HG02588 (cell line): Measurements from ENCODE around the gene MRPL10.
A peak's percentile ranks its signal among the peaks of the same experiment; 100 is the strongest.

ENCODE experiments used
- ATAC-seq: cut with Tn5 transposase; IDR thresholded peaks from one replicate; pipeline ENCODE4 v1.9.1; 2021; ENCODE audit warnings: mild to moderate bottlenecking, moderate library complexity; ENCODE audit not compliant: unreplicated experiment

The MRPL10 gene

DNA sequence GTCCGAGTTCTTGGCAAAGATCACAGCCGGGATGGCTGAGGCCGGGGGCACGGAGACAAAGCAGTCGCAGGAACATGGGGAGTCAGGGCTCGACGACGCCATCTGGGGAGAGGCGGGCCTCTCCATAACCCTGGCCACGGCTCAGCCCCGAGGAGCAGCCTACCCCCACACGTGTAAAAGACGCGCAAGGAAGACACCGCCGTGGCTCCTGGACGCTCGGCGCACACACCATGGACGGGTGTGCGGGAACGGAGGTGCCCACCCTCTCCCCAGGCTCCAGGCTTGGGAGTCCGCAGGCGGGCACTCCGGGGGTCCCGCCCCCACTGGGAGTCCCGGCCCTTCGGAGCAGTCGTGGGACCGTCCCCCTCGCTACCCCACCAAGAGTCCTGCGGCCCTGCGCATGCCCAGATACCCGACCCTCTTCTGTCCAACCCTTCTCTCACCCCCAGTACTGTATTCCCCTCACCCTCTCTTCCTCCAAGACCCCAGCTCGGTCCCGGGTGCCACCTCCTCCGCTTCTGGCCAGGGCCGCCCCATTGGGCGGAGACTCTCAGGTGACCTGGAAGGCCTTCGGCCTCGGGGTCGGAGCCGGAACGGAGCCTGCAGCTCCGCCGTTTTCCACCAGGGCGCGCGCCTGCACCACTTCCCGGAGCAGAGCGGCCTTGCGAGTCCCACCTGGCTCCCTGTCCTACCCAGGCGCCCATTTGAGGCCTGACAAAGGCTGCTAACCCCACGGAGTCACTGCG lies 9.6 kb upstream of the MRPL10 start, which contains the start of gene SCRN2:
Gene SCRN2 (minus strand): TSS at position 532 of the 746 bp plus-strand sequence. CDS start 430 bp downstream, at position 102.
- peak; percentile 73 for ATAC-seq

DNA sequence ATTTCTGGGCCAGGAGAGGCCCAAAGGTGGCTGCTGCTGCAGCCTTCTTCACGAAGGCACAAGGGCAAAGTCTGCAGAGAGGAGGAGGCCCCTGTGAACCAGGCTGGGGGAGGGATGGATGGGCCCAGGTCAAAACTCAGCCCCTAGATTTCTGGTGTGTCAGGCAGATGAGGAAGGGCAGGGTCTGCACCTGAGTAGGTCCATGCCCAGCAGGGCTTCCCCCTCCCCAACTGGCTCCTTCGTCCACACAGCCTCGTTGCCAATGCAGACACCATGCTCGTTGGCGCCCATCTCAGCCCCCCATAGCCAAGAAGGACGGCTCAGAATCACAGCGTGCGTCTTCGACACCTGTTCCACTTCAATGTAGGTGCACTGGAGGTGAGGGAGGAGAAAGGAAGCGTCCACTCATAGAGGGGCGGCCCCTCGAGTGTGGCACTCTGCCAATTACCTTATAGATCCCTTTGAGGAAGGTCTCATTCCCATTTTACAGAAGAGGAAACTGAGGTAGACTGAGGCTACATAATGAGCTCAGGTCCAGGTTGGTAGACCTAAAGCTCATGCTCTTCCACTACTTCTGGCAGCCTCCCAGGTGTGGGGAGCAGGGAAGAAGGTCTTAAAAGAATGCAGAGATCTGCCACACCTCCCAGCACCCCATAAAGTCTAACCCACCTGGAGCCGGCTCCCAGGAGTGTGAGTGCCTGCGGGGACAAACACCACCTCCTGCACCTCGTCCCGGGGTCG lies 8.8 kb upstream of the MRPL10 start:
- ATAC-seq = no peak

DNA sequence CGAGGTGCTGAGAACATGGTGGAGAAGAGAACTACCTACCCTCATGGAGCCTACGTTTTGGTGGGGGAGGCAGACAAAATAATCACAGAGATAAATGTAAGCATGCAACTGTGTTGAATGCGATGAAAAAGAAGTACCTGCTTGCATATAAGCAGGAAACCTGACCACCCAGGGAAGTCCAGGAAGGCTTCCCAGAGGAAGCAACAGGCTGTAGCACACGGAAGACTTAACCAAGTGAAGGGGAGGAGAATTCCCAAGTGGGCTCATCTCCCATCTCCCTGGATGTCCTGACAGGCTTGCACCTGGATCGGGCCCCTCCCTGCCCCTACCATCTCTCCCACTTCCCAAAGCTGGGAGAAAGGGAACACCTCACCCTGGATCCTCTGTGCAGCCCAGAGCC lies 7.7 kb upstream of the MRPL10 start:
- ATAC-seq = no peak

DNA sequence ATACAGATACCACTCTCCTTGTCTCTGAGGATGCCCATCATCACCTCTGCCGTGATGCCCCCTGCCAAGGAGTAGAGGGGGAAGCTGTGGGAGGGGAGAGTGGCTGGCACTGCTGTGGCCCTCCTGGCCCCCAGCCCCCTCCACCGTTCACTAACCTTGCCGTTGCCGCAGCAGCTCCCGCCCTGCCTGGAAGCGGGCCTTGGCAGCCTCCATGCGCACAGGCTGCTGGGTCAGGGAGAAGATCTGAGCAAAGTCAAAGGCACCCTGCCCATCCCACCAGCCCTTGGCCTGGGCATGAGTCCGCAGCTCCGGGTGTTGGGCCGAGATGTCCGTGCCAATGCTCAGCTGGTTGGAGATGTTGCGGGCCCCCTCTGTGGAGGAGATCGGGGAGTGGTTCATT lies 7.3 kb upstream of the MRPL10 start:
- no peak for ATAC-seq

DNA sequence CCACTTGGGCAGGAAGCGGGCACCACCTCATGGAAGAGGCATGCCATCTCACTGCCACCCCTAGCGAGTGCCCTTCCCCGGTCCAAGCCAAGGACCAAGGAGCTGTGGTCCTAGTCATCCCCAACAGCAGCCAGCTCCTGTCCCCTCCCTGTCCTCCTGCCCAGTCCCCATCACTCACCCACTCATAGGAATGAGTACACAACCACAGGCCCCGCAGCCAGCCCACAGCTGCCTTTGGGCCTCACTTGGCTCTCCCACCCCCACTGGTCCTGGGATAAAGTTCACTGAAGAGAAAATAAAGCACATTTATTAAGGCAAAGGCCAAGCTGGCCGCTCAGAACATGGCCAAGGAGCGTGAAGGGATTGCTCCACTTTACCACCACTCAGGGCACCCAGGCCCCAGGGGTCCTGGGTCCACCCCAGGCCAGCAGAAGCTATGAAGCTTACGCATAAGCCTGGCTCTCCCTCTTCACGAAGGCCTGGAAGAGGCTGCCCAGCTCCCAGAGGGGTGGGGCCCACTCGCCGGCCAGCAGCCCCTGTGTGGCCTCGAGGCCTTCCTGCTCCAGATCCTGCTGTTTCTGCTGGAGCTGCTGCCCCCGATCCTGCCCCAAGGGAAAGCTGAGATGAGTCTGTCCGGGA lies 6.2 kb upstream of the MRPL10 start:
- ATAC-seq = no peak

DNA sequence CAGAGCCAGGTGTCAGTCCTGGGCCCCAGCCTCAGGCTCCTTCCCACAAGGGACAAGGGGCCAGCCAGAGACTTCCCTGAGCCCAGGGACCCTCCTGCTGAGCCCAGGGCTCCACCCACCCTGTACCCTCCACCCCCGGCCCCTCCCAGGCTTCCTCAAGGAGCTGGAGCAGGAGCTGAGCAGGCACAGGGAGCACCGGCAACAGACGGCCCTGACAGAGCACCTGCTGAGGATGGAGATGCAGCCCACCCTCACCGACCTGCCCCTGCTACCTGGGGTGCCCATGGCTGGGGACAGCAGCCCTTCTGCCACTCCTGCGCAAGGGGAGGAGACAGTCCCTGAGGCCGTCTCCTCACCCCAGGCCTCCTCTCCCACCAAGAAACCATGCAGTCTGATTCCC lies 5.3 kb upstream of the MRPL10 start:
- no peak for ATAC-seq

DNA sequence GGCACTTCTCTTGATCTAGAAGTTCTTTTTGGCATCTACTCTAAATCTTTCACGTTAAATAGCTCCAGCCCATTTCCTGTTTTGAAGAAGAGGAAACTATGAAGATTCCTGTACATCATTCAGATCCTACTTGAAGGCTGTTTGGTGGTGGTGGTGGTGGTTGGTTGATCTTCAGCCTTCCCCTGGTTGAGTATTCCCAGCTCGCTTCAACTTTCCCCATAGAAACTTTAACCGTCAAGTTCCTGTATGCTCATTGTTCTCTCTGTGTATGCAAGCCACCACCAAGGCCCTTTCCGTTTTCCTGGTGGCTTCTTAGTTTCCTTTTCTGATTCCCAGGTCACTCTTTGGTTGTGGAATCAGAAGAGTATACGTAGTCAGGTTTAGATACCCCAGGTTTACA lies 3.4 kb upstream of the MRPL10 start:
- ATAC-seq = no peak

DNA sequence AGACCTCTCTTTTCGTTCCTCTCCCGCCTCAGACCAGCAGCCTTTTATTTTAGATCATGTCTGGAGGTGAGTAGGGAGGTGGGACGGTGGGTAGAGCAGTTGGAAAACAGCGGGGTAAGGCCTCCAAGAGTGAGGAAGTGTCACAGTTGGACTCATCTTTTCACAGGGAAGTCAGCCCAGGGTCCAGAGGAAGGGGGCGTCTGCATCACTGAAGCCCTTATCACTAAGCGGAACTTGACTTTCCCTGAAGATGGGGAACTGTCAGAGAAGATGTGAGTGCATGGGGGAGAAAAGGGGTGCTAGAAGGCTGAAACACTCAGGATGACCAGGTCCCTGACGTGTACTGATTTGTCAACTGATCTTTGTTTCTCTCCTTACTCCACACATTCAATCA lies 590 bp upstream of the MRPL10 start:
- no peak for ATAC-seq

DNA sequence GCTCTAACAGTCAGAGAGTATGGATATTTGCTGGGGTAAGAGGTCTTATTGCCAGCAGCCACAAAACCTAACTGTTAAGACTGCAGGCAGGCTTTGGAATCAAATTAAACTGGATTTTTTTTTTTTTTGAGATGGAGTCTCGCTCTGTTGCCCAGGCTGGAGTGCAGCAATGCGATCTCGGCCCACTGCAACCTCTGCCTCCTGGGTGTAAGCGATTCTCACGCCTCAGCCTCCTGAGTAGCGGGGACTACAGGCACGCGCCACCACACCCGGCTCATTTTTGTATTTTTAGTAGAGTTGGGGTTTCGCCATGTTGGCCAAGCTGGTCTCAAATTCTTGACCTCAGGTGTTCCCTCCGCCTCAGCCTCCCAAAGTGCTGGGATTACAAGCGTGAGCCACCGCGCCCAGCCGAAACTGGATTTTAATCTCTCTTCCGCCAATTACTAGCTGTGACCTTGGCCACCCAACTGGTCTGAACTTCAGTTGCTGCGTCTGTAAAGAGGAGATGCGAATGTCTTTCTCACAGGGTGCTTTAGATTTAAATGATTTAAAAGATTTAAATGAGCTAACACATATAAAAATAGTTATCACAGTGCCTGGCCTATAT lies 842 bp downstream of the MRPL10 start:
- no peak for ATAC-seq

DNA sequence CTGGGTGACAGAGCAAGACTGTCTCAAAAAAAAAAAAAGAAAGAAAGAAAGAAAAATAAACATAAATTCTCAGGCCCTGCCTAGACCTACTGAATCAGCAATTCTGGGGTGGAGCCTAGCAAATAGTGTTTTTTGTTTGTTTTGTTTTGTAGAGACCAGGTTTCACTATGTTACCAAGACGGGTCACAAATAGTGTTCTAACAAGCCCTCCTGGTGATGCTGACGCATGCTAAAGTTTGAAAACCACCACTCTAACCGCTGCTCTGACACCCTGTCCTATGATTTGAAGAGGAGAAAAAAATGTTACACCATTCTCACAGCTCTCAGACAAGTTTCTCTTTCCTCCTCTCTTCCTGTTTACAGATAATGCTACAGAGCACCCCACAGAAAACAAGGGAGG lies 1.5 kb downstream of the MRPL10 start:
- no peak for ATAC-seq

DNA sequence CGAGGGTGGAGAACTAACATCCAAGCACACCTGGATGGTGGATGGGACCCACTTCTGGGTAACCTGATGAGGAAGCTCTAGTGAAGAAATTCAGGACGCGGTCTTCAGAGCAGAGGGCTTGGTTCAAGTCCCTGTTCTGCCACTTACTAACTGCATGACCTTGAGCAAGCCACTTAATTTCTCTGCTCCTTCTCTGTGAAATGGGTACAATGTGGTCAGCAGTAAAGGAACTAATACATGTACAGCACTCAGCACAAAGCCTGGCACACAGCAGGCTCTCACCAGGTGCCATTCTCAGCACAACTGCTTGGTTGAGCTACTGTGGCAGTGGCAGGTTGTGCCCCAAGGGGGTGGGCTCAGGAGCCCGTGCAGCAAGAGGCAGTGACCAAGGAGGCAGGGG lies 7.8 kb downstream of the MRPL10 start:
- ATAC-seq = no peak

DNA sequence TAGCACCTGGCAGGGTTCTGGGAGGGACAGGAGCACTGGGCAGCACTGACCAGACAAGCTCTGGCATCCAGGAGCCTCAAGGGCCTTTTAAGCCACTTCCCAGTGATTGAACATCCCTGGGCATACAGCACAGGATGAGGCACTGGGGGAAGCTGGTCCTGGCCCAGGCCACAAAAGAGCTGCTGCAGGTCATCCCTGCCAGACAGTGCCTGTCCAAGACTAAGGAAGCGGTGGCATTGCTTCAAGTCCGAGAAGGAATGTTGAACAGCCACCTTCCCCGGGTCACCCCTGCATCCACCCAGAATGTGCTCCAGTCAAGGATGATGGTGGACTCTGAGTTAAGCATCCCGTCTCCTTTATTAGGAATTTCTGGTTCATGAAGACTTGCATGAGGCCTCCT lies 8.6 kb downstream of the MRPL10 start:
- ATAC-seq = no peak

DNA sequence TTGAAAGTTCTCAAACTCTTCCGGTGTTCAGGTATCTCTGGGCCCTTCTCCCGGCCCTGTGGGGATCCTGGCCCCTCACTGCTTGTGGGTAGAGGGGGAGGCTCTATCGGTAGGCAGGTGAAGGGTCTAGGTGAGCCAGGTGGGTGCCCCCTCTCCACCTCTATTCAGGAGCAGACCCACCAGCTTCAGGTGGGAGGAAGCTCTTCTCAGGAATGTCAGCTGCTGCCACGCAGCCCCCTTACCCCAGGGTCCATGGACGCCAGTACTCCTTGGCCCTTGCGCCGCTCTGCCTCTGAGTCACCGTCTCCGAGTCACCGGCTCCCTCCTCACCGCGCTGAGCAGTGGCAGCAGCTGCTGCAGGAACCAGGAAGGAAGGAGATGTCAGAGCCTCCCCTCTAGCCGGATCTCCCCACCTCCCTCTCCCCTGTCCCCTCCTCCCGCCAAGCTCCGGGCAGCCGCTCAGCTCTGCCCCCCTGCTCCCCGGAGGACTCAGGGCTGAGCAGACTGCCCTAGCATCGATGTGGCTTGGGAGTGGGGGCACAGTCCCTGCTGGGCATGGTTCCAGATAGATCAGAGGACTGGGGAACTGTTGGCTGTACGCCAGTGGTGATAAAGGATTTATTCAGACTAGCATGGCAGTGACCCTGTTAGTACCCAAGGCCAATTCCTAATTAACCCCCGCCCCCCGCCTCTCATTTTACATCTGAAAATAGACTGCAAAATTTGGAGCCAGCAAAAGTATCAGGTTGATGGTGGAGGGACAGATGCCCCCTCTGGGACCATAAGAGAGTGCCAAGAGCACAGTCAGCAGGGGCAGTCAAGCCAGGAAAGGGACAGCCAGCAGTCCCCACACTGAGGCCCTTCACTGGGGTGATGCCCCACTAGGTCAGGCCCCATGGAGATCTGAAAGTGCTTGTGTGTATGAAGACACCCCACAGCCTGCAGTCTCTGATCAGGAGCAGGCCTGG lies 9.6 kb downstream of the MRPL10 start, which contains the start of gene OSBPL7:
Gene OSBPL7 (minus strand): TSS at position 371 of the 968 bp plus-strand sequence. CDS start 1,516 bp downstream, outside the sequence.
- peak; percentile 77 for ATAC-seq

DNA sequence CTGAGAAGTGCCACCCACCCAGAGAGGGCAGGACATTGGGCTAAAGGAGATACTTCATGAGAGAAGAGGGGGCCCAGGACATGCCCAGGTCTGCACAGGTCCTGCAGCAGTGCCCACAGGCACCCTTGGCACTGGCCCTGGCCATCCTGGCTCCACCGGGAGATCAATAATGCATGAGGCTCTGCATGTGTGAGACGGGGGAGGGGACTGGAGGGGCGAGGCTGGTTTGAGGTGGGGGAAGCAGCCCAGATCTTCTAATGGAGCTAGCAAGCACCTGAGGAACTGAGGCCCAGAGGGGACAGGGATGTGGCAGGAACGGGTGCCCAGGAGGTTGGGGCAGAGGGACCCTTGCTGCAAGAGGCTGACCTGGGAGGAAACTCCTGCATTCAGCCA lies 10.3 kb downstream of the MRPL10 start:
- ATAC-seq = no peak

DNA sequence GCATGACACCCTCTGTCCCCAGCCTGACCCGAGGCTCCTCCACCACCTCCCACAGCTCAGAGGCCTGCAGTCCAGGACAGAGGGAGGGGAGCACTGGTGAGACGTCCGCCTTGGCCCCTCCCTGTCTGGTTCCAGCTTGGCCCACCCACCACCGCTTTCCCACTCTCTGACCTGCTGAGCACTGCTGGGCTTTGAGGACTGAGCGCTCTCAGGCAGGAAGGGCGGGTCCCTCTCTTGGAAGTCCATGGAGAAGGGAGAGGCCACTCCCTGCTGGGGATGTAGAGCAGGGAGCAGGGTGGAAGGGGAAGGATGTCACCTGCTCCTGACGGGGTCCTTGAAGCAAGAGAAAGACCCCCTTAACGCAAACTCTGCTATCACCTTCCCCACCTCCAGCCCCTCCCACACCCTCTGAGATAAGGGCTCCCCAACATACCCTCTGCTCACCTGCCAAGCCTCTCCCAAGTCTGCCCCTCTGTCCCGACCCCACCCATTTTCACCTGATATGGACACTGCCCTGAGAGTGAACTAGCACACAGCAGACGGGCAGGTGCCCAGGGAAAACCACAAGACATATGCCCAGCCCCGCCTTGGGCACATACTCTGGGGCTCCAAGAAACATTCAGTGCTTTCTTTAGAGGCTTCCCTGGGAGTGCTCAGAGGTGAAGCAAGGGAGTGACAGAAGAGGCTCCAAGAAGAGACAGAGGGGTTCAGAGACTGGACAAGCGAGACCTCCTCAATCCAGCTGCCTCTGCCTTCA lies 11.1 kb downstream of the MRPL10 start:
- ATAC-seq = no peak

DNA sequence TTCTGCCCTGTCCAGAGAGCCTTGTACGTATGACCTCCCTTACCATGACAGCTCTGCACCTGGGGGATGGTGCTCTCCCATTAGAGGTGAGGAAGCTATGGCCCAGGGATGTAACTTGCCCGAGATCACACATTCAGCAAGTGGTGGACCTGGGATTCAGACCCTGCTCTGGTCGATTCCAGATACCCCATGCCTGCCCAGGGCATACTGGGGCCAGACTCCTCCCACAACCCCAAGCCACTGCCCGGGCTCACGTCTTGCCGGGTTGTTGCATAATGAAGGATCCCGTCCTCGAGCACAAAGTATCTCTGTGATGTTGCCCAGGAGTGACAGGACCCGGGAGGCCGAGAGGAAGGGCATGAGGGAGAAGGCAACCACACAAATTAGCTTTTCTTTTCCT lies 11.9 kb downstream of the MRPL10 start:
- ATAC-seq = no peak

DNA sequence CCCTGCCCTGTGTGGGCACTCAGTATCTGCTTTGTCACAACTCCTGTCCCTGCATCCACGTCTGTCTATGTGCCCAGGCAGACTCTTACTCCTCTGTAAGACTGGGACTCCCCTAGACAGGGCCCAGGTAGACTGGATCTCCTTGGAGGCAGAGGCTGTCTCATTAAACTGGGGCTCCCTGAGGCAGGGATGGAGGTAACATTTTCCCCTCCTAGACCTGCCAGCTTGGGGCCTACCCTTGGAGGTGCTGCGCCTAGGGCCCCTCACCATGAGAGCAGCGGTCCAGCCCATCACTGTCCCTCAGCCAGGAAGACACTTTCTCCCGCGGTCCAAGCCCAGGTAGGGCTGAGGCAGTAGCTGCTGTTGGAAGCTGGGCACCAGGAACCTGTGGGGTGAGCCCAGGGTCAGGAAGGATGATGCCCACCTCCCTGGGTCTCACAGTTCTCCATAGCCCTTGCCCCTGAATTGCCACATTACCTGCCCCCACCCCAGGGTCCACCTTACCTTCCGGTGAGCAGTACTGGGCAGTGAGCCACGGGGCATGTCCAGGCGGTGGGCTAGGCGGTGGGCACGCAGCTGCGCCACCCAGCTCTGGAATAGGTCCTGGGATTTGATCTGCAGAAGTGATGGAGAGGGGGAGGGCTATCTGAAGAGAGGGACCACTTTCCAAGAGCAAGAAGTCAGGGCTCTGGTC lies 13.2 kb downstream of the MRPL10 start:
- no peak for ATAC-seq

DNA sequence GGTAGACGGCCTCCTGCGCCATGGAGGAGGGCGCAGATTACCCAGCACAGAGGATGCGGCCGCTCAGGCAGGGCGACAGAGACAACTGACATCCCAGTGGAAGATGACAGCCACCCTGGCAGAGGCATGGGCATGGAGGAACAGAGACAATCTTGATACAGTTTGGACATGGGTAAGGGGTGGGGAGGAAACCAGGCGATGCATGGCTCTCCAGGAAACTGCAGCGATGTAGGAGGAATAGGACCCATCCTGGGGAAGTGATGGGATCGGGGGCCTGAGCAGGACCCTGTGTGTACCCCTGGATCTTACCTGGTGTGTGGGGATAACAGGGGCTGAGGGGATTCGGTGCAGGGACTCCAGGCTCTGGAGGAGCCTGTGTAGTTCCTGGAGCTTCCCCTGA lies 14.4 kb downstream of the MRPL10 start:
- ATAC-seq = no peak
